Adrenal gland (tissue), 5 donors: ENCODE results near the gene CSTPP1.

Source experiments
- CTCF ChIP-seq, 6 experiments: fragments of 450-650 bp in 4 of 6; fragments of 200-600 bp in 2 of 6; sonication (generic) in 1 of 6; IDR thresholded peaks; 1 replicate in 5 of 6; 2 replicates in 1 of 6; pipeline versions ENCODE4 v1.5.1 to v1.8.0; 2016 to 2021; ENCODE audit warnings: antibody characterized with exemption in 6 of 6, mild to moderate bottlenecking in 2 of 6, moderate library complexity in 1 of 6
- POLR2A ChIP-seq, 2 donors: fragments of 450-650 bp; IDR thresholded peaks; one replicate each; pipeline ENCODE4 v1.6.1; 2017; ENCODE audit warnings: antibody characterized with exemption in 2 of 2, mild to moderate bottlenecking in 2 of 2, moderate library complexity in 1 of 2
- donor health status: DM: no; HTN: no; CAD: no.

GRCh38 chr11:46972821-46973220 lies 36.3 kb downstream of the CSTPP1 start:
- TF ChIP-seq POLR2A (IDR thresholded peaks at IDR 0.05) = no peak
- TF ChIP-seq CTCF (IDR thresholded peaks at IDR 0.05) = no peak
